ENCODE results near the gene WDHD1. TPM values are rescaled to one million over a fixed set of nuclear protein-coding genes. Genes with fewer than 3 reads are reported as not detected.

Gene WDHD1
- total RNA-seq, 1 donor, result 4.3 TPM

DNA sequence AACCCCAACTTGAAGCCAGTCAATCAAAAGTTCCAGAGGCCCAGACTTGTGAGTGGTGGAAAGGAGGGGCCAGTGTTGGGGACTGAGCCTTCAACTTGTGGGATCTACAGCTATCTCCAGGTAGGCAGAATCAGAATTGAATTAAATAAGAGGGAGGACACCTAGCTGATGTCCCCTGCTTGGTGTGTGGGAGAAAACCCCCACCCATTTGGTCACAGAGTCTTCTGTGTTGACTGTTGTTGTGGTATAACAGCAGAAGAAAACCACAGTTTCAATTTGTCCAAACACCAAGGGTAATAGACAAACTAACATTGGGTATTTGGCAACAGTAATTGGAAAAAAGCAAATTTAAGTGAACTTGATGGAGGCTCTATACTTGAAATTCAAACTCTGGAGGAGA, 120.8 kb downstream of the WDHD1 start:
- TF ChIP-seq, protein P1, sequence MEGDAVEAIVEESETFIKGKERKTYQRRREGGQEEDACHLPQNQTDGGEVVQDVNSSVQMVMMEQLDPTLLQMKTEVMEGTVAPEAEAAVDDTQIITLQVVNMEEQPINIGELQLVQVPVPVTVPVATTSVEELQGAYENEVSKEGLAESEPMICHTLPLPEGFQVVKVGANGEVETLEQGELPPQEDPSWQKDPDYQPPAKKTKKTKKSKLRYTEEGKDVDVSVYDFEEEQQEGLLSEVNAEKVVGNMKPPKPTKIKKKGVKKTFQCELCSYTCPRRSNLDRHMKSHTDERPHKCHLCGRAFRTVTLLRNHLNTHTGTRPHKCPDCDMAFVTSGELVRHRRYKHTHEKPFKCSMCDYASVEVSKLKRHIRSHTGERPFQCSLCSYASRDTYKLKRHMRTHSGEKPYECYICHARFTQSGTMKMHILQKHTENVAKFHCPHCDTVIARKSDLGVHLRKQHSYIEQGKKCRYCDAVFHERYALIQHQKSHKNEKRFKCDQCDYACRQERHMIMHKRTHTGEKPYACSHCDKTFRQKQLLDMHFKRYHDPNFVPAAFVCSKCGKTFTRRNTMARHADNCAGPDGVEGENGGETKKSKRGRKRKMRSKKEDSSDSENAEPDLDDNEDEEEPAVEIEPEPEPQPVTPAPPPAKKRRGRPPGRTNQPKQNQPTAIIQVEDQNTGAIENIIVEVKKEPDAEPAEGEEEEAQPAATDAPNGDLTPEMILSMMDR (IDR thresholded peaks at IDR 0.05; ENCODE audit: extremely low read depth, low read depth, low read length), result no peak
- no peaks in the 10 kb centered on the region for H3K79me2 ChIP-seq (ENCODE audit: insufficient read depth, low read length)
- no peak overlapping the region for H2AFZ ChIP-seq (ENCODE audit: low read length)
- no peak overlapping the region for H3K4me2 ChIP-seq (ENCODE audit: insufficient read depth, low read length)
- peaks cover 12% of the 10 kb centered on the region for H3K4me1 ChIP-seq (ENCODE audit: insufficient read depth, low read length)
- H3K9me3 ChIP-seq (ENCODE audit: low read depth, low read length), result no peaks in the 10 kb centered on the region
- H3K27me3 ChIP-seq (ENCODE audit: insufficient read depth, low read length), result no peaks in the 10 kb centered on the region
- no peak for DNase-seq (ENCODE audit: insufficient read length, low spot score, missing footprints)
- H3K4me3 ChIP-seq (ENCODE audit: insufficient read depth, low read length), result no peak overlapping the region
- H4K20me1 ChIP-seq (ENCODE audit: insufficient read depth, low read length), result no peaks in the 10 kb centered on the region
- no peak overlapping the region for H3K27ac ChIP-seq (ENCODE audit: low read depth, low read length)
- no peaks in the 10 kb centered on the region for H3K36me3 ChIP-seq (ENCODE audit: insufficient read depth, low read length)

DNA sequence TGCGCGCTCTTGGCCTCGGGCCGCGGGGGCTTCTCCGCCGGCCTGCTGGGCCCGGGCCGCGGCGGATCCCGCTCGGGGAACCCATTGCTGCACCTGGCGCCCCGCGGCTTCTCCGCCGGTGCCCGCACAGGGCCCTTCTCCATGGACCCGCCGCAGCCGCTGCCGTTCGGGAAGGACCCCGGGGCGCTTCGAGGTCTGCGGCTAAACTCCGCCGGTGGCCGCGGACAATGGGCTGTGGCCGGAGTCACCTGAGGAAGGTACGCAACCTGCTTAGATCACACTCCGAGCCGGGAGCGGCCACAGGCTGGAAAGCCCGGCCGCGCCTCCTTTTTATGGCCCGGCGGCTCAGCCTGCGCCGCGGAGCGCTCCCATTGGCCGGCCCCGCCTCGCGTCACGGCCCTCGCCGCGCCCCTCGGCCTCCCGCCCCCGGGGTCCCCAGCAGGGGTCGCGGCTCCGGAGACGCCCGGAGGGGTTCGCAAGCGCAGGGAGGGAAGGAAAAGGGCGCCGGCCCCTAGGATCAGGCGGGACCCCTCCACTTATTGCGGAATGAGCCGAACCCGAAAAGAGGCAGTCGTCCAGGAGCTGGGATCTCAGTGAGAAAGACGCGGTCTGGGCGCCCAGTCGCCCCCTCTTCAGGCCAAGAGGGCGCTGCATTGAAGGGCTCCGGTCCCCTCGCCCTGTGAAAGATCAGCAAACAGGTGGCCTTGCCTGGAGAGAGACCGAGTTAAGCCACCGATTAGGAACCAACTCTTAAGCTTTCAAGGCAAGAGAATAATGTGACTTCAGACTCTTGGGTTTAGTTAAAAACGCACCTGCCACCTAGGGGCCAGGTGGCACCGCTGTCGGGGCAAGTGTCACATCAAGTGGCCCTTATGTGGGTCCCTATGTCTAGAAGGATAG, 124.1 kb downstream of the WDHD1 start, which contains the start of gene GCH1:
Gene GCH1 (minus strand): TSS at position 306 of the 900 bp plus-strand sequence. CDS start 163 bp downstream, at position 143.
- Histone ChIP-seq H3K36me3 (ENCODE audit: insufficient read depth, low read length) (no peaks in the 10 kb centered on the region), H3K4me2 (ENCODE audit: insufficient read depth, low read length) (peak within 1 kb of the TSS; percentile 99), H3K9me3 (ENCODE audit: low read depth, low read length) (no peaks in the 10 kb centered on the region), H3K27ac (ENCODE audit: low read depth, low read length) (no peak within 1 kb of the TSS), H2AFZ (ENCODE audit: low read length) (peak within 1 kb of the TSS; percentile 81), H3K79me2 (ENCODE audit: insufficient read depth, low read length) (no peaks in the 10 kb centered on the region), H3K4me1 (ENCODE audit: insufficient read depth, low read length) (peaks cover 19% of the 10 kb centered on the region), H3K27me3 (ENCODE audit: insufficient read depth, low read length) (no peaks in the 10 kb centered on the region), H3K4me3 (ENCODE audit: insufficient read depth, low read length) (peak within 1 kb of the TSS; percentile 85), H4K20me1 (ENCODE audit: insufficient read depth, low read length) (no peaks in the 10 kb centered on the region)
- peak; percentile 94 for DNase-seq (ENCODE audit: insufficient read length, low spot score, missing footprints)
- TF ChIP-seq, protein P1 (IDR thresholded peaks at IDR 0.05; ENCODE audit: extremely low read depth, low read depth, low read length), result peak; percentile 14

DNA sequence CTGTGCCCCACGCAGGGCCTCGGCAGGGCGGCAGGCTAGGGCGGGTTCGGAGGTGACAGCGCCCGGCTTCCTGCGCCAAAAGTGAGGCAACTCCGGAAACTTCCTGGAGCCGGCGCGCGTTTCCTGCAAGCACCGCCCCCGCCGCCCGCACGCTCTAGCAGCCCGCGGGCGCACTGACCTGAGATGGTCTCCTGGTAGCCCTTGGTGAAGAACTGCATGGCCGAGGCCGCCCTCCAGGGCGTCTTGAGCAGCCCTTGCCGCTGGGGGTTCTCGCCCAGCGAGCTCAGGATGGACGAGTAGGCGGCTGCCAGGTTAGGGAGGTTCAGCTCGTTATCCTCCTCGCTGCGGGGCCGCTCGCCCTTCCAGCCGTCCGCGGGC, 124.8 kb downstream of the WDHD1 start:
- Histone ChIP-seq H3K79me2 (ENCODE audit: insufficient read depth, low read length) (no peaks in the 10 kb centered on the region), H3K27me3 (ENCODE audit: insufficient read depth, low read length) (no peaks in the 10 kb centered on the region), H3K27ac (ENCODE audit: low read depth, low read length) (no peak overlapping the region), H3K4me2 (ENCODE audit: insufficient read depth, low read length) (peak overlapping the region; percentile 99), H3K4me3 (ENCODE audit: insufficient read depth, low read length) (peak overlapping the region; percentile 85), H3K36me3 (ENCODE audit: insufficient read depth, low read length) (no peaks in the 10 kb centered on the region), H3K4me1 (ENCODE audit: insufficient read depth, low read length) (peaks cover 19% of the 10 kb centered on the region), H3K9me3 (ENCODE audit: low read depth, low read length) (no peaks in the 10 kb centered on the region), H4K20me1 (ENCODE audit: insufficient read depth, low read length) (no peaks in the 10 kb centered on the region), H2AFZ (ENCODE audit: low read length) (peak overlapping the region; percentile 81)
- TF ChIP-seq, protein P1 (IDR thresholded peaks at IDR 0.05; ENCODE audit: extremely low read depth, low read depth, low read length), result no peak
- DNase-seq (ENCODE audit: insufficient read length, low spot score, missing footprints), result peak; percentile 74

All from osteoblast (primary cell).